ENCODE data around the gene RBMXL2. TPM values are rescaled to one million over a fixed set of nuclear protein-coding genes. Genes with fewer than 3 reads are reported as not detected.

The RBMXL2 gene
- total RNA-seq (2014; rRNA removed; shearing (Covaris generic); ENCODE audit: low replicate concordance) = not detected in 2 replicates

GRCh38 chr11:7088921-7089320 lies at the start of gene RBMXL2:
Gene RBMXL2 (plus strand): TSS chr11:7088998. CDS start chr11:7089121, 123 bp downstream.
- no peak for DNase-seq

GRCh38 chr11:7046474-7047175 lies 42.2 kb upstream of the RBMXL2 start:
- H3K4me3 ChIP-seq = no peak overlapping the region
- H3K9me3 ChIP-seq = peaks cover 3% of the 10 kb centered on the region; the same call in 1 of the 2 replicates
- H3K27me3 ChIP-seq = no peaks in the 10 kb centered on the region
- DNase-seq = peak; percentile 49
- no peaks in the 10 kb centered on the region for H3K36me3 ChIP-seq

More at GRCh38 chr11:7088921-7089320, at the start of gene RBMXL2:
- Histone ChIP-seq H3K36me3 (no peaks in the 10 kb centered on the region), H3K9me3 (no peaks in the 10 kb centered on the region), H3K4me3 (no peak within 1 kb of the TSS), H3K27me3 (0 out of 2 replicates have a peak, but pooled peaks cover 3% of the 10 kb centered on the region)

- no peak for DNase-seq
- Histone ChIP-seq H3K4me3 (no peak overlapping the region), H3K27me3 (no peaks in the 10 kb centered on the region), H3K36me3 (no peaks in the 10 kb centered on the region), H3K9me3 (peaks cover 3% of the 10 kb centered on the region; the same call in 1 of the 2 replicates)
Observed at GRCh38 chr11:7050191-7050590, 38.6 kb upstream of the RBMXL2 start.

GRCh38 chr11:7056828-7057513 lies 31.8 kb upstream of the RBMXL2 start:
- no peaks in the 10 kb centered on the region for H3K9me3 ChIP-seq
- no peak overlapping the region for H3K4me3 ChIP-seq
- H3K36me3 ChIP-seq = no peaks in the 10 kb centered on the region
- DNase-seq = no peak
- no peaks in the 10 kb centered on the region for H3K27me3 ChIP-seq

- Histone ChIP-seq H3K4me3 (no peak overlapping the region), H3K9me3 (no peaks in the 10 kb centered on the region), H3K27me3 (no peaks in the 10 kb centered on the region), H3K36me3 (no peaks in the 10 kb centered on the region)
- DNase-seq = no peak
Observed at GRCh38 chr11:7057641-7058040, 31.2 kb upstream of the RBMXL2 start.

- Histone ChIP-seq H3K36me3 (no peaks in the 10 kb centered on the region), H3K27me3 (no peaks in the 10 kb centered on the region), H3K9me3 (no peaks in the 10 kb centered on the region), H3K4me3 (no peak overlapping the region)
- DNase-seq = peak; percentile 44
Observed at GRCh38 chr11:7060868-7061267, 27.9 kb upstream of the RBMXL2 start.

- no peaks in the 10 kb centered on the region for H3K9me3 ChIP-seq
- H3K36me3 ChIP-seq = no peaks in the 10 kb centered on the region
- no peak for DNase-seq
Observed at GRCh38 chr11:7062534-7062933, 26.3 kb upstream of the RBMXL2 start.

GRCh38 chr11:7072401-7073028 lies 16.3 kb upstream of the RBMXL2 start:
- DNase-seq = no peak
- H3K36me3 ChIP-seq = no peaks in the 10 kb centered on the region
- H3K4me3 ChIP-seq = no peak overlapping the region
- H3K27me3 ChIP-seq = 0 out of 2 replicates have a peak, but pooled peaks cover 2% of the 10 kb centered on the region
- no peaks in the 10 kb centered on the region for H3K9me3 ChIP-seq

More at GRCh38 chr11:7062534-7062933, 26.3 kb upstream of the RBMXL2 start:
- H3K4me3 ChIP-seq = no peak overlapping the region
- no peaks in the 10 kb centered on the region for H3K27me3 ChIP-seq

GRCh38 chr11:7077101-7077500 lies 11.7 kb upstream of the RBMXL2 start:
- DNase-seq = no peak
- Histone ChIP-seq H3K4me3 (no peak overlapping the region), H3K9me3 (no peaks in the 10 kb centered on the region), H3K36me3 (no peaks in the 10 kb centered on the region), H3K27me3 (0 out of 2 replicates have a peak, but pooled peaks cover 2% of the 10 kb centered on the region)

- H3K4me3 ChIP-seq = no peak overlapping the region
- no peaks in the 10 kb centered on the region for H3K9me3 ChIP-seq
- no peaks in the 10 kb centered on the region for H3K36me3 ChIP-seq
- DNase-seq = no peak
- 0 out of 2 replicates have a peak, but pooled peaks cover 2% of the 10 kb centered on the region for H3K27me3 ChIP-seq
Observed at GRCh38 chr11:7079545-7080135, 9.2 kb upstream of the RBMXL2 start.

- no peaks in the 10 kb centered on the region for H3K36me3 ChIP-seq
- no peaks in the 10 kb centered on the region for H3K9me3 ChIP-seq
- no peak overlapping the region for H3K4me3 ChIP-seq
- DNase-seq = no peak
- no peaks in the 10 kb centered on the region for H3K27me3 ChIP-seq
Observed at GRCh38 chr11:7080900-7081299, 7.9 kb upstream of the RBMXL2 start.

- DNase-seq = no peak
- H3K9me3 ChIP-seq = no peaks in the 10 kb centered on the region
- H3K4me3 ChIP-seq = no peak overlapping the region
- H3K36me3 ChIP-seq = no peaks in the 10 kb centered on the region
- no peaks in the 10 kb centered on the region for H3K27me3 ChIP-seq
Observed at GRCh38 chr11:7081441-7081840, 7.4 kb upstream of the RBMXL2 start.

GRCh38 chr11:7089328-7090251 lies 792 bp downstream of the RBMXL2 start:
- H3K9me3 ChIP-seq = no peaks in the 10 kb centered on the region
- no peak for DNase-seq
- 0 out of 2 replicates have a peak, but pooled peaks cover 3% of the 10 kb centered on the region for H3K27me3 ChIP-seq
- H3K36me3 ChIP-seq = no peaks in the 10 kb centered on the region
- no peak overlapping the region for H3K4me3 ChIP-seq

- no peaks in the 10 kb centered on the region for H3K36me3 ChIP-seq
- no peaks in the 10 kb centered on the region for H3K9me3 ChIP-seq
- peaks cover 7% of the 10 kb centered on the region for H3K27me3 ChIP-seq
- no peak overlapping the region for H3K4me3 ChIP-seq
- DNase-seq = no peak
Observed at GRCh38 chr11:7098235-7098832, 9.5 kb downstream of the RBMXL2 start.

- Histone ChIP-seq H3K4me3 (no peak overlapping the region), H3K36me3 (no peaks in the 10 kb centered on the region), H3K9me3 (no peaks in the 10 kb centered on the region), H3K27me3 (no peaks in the 10 kb centered on the region)
- no peak for DNase-seq
Observed at GRCh38 chr11:7115780-7116179, 27.0 kb downstream of the RBMXL2 start.

GRCh38 chr11:7116370-7116769 lies 27.6 kb downstream of the RBMXL2 start:
- no peak for DNase-seq
- no peak overlapping the region for H3K4me3 ChIP-seq
- H3K9me3 ChIP-seq = no peaks in the 10 kb centered on the region
- H3K27me3 ChIP-seq = no peaks in the 10 kb centered on the region
- no peaks in the 10 kb centered on the region for H3K36me3 ChIP-seq
